GM19351 (cell line): ENCODE measurements around the gene CTSD.

ENCODE experiments used
- ATAC-seq: cut with Tn5 transposase; IDR thresholded peaks from one replicate; pipeline ENCODE4 v1.9.1; 2021; ENCODE audit warnings: mild to moderate bottlenecking, moderate library complexity; ENCODE audit not compliant: unreplicated experiment

Gene CTSD

GRCh38 chr11:1732418-1733008, 31.2 kb downstream of the CTSD start:
- ATAC-seq = no peak

GRCh38 chr11:1731451-1732059, 32.2 kb downstream of the CTSD start:
- ATAC-seq = no peak

- ATAC-seq = no peak
Observed at GRCh38 chr11:1730059-1730629, 33.6 kb downstream of the CTSD start.

GRCh38 chr11:1729692-1730011, 34.1 kb downstream of the CTSD start:
- no peak for ATAC-seq

- no peak for ATAC-seq
Observed at GRCh38 chr11:1728931-1729691, 34.6 kb downstream of the CTSD start.

- ATAC-seq = no peak
Observed at GRCh38 chr11:1728301-1728700, 35.4 kb downstream of the CTSD start.

- ATAC-seq = no peak
Observed at GRCh38 chr11:1727861-1728260, 35.9 kb downstream of the CTSD start.

GRCh38 chr11:1727096-1727690, 36.5 kb downstream of the CTSD start:
- no peak for ATAC-seq

- no peak for ATAC-seq
Observed at GRCh38 chr11:1719781-1720180, 43.9 kb downstream of the CTSD start.

GRCh38 chr11:1718326-1718725, 45.4 kb downstream of the CTSD start:
- no peak for ATAC-seq

- no peak for ATAC-seq
Observed at GRCh38 chr11:1717745-1718144, 46.0 kb downstream of the CTSD start.

- no peak for ATAC-seq
Observed at GRCh38 chr11:1714908-1715885, 48.5 kb downstream of the CTSD start.

GRCh38 chr11:1708716-1709115, 55.0 kb downstream of the CTSD start:
- no peak for ATAC-seq

- ATAC-seq = no peak
Observed at GRCh38 chr11:1707751-1708150, 56.0 kb downstream of the CTSD start.

- no peak for ATAC-seq
Observed at GRCh38 chr11:1706634-1707400, 56.9 kb downstream of the CTSD start.

GRCh38 chr11:1705126-1706052, 58.3 kb downstream of the CTSD start:
- ATAC-seq = no peak

GRCh38 chr11:1703146-1703545, 60.6 kb downstream of the CTSD start:
- ATAC-seq = no peak
